Tracheal epithelial cell (primary cell): ENCODE results near the gene HSD17B3. TPM values are rescaled to one million over a fixed set of nuclear protein-coding genes. Genes with fewer than 3 reads are reported as not detected.

ENCODE experiments used
- total RNA-seq: library from RNA; depleted of rRNA; stranded (reverse); fragments of >200 nt; gene quantifications from 2 replicates; pipeline ENCODE4 v1.2.1, GENCODE V29; 2014

Gene HSD17B3
- total RNA-seq, result 1.2 and 1.3 TPM in 2 replicates

DNA sequence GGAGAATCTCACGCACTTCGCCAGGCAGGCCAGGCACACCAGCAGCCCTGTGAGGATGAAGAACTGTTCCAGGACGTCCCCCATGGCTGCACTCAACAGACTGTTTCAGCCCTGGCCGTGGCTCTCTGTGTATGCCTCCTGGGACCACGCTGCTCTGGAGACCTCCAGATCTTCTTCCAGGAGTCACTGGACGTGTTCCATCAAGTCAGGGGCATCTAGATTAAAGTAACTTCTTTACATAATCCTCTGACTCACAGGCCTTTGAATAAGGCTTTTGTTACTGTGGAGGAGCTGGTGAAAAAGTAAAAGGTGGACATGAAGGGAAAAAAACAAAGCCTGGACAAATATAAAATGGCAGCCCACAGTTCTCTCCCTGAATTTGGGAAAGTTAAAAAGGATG lies at the start of gene HSD17B3:
Gene HSD17B3 (minus strand): TSS at position 156 of the 400 bp plus-strand sequence. CDS start 72 bp downstream, at position 84.

Other genes starting within 250 kb of the HSD17B3 start
- gene SLC35D2, start 81.5 kb upstream of the HSD17B3 start, total RNA-seq, result 23.6 and 33.2 TPM in 2 replicates
- gene ZNF367, start 116.2 kb upstream of the HSD17B3 start, total RNA-seq, result 0.85 and 2.2 TPM in 2 replicates
- gene HABP4, start 148.0 kb upstream of the HSD17B3 start, total RNA-seq, result 4.7 and 6.7 TPM in 2 replicates